Mesenchymal stem cell (in vitro differentiated cells and primary cell): ENCODE results near the gene BEGAIN.

Experiments
- DNase-seq: peaks from one replicate; pipeline ENCODE4 v3.0.0-alpha.2; 2013
- H2AFZ ChIP-seq: one replicate; pipeline ENCODE4 v1.6.1; 2013; ENCODE audit warnings: low read depth, mild to moderate bottlenecking, control low read depth, inconsistent platforms, low read length, moderate library complexity
- H2AK5ac ChIP-seq: 2 replicates; pipeline ENCODE4 v1.6.1; 2013; ENCODE audit warnings: low read length, moderate library complexity, mild to moderate bottlenecking, inconsistent platforms; ENCODE audit not compliant: severe bottlenecking
- H2BK120ac ChIP-seq: one replicate; pipeline ENCODE4 v1.6.1; 2013; ENCODE audit warnings: low read depth, mild to moderate bottlenecking, inconsistent platforms, low read length, moderate library complexity
- H2BK12ac ChIP-seq, 2 experiments: one replicate each; pipeline ENCODE4 v1.6.1; 2013; ENCODE audit warnings: inconsistent platforms in 2 of 2, low read length in 2 of 2, mild to moderate bottlenecking in 2 of 2, moderate library complexity in 2 of 2, control low read depth in 1 of 2
- H2BK15ac ChIP-seq: one replicate; pipeline ENCODE4 v1.6.1; 2013; ENCODE audit warnings: mild to moderate bottlenecking, low read depth, inconsistent platforms; ENCODE audit not compliant: poor library complexity, severe bottlenecking
- H2BK5ac ChIP-seq: 2 replicates; pipeline ENCODE4 v1.6.1; 2013; ENCODE audit warnings: low read depth, mild to moderate bottlenecking, low read length, control low read depth, inconsistent platforms; ENCODE audit not compliant: poor library complexity, severe bottlenecking
- H3K14ac ChIP-seq, 2 experiments: one replicate each; pipeline ENCODE4 v1.6.1; 2013; ENCODE audit warnings: inconsistent platforms in 2 of 2, low read length in 2 of 2, control low read depth in 1 of 2, mild to moderate bottlenecking in 1 of 2, moderate library complexity in 1 of 2
- H3K18ac ChIP-seq, 2 experiments: one replicate each; pipeline ENCODE4 v1.6.1; 2013; ENCODE audit warnings: inconsistent platforms in 2 of 2, low read length in 2 of 2, control low read depth in 1 of 2, low read depth in 1 of 2, mild to moderate bottlenecking in 1 of 2
- H3K23ac ChIP-seq, 2 experiments: one replicate each; pipeline ENCODE4 v1.6.1; 2013; ENCODE audit warnings: inconsistent platforms in 2 of 2, low read length in 2 of 2, mild to moderate bottlenecking in 2 of 2, moderate library complexity in 2 of 2, control low read depth in 1 of 2
- H3K27ac ChIP-seq: 2 replicates; pipeline ENCODE4 v1.5.1; 2013; ENCODE audit warnings: mild to moderate bottlenecking, moderate library complexity, low read length, control low read depth, inconsistent platforms; ENCODE audit not compliant: poor library complexity, severe bottlenecking
- H3K27me3 ChIP-seq, 2 experiments: 2 replicates each; pipeline versions ENCODE4 v1.6.1 to v1.7.0; 2013; ENCODE audit warnings: low read length in 2 of 2, mild to moderate bottlenecking in 2 of 2, moderate library complexity in 2 of 2, control low read depth in 1 of 2, inconsistent platforms in 1 of 2; ENCODE audit not compliant: control insufficient read depth in 1 of 2, insufficient read depth in 1 of 2
- H3K36me3 ChIP-seq, 2 experiments: 2 replicates each; pipeline versions ENCODE4 v1.6.1 to v1.7.0; 2013; ENCODE audit warnings: low read length in 2 of 2, control low read depth in 1 of 2, inconsistent platforms in 1 of 2, low read depth in 1 of 2, mild to moderate bottlenecking in 1 of 2; ENCODE audit not compliant: insufficient read depth in 2 of 2, control insufficient read depth in 1 of 2
- H3K4ac ChIP-seq, 2 experiments: one replicate each; pipeline ENCODE4 v1.6.1; 2013; ENCODE audit warnings: inconsistent platforms in 2 of 2, low read length in 2 of 2, mild to moderate bottlenecking in 2 of 2, moderate library complexity in 2 of 2, control low read depth in 1 of 2, low read depth in 1 of 2
- H3K4me1 ChIP-seq: 2 replicates; pipeline ENCODE4 v1.6.1; 2013; ENCODE audit warnings: low read depth, low read length, control low read depth; ENCODE audit not compliant: control insufficient read depth, insufficient read depth
- H3K4me2 ChIP-seq: 2 replicates; pipeline ENCODE4 v1.6.1; 2013; ENCODE audit warnings: low read length, mild to moderate bottlenecking, inconsistent platforms; ENCODE audit not compliant: poor library complexity, severe bottlenecking
- H3K4me3 ChIP-seq, 2 experiments: 2 replicates each; pipeline versions ENCODE4 v1.5.1 to v1.7.0; 2013; ENCODE audit warnings: low read length in 2 of 2, mild to moderate bottlenecking in 2 of 2, control low read depth in 1 of 2, low read depth in 1 of 2; ENCODE audit not compliant: insufficient read depth in 1 of 2
- H3K79me1 ChIP-seq: replicated peaks from 2 replicates; pipeline ENCODE4 v1.6.1; 2013; ENCODE audit warnings: mild to moderate bottlenecking, control low read depth, low read length, inconsistent platforms; ENCODE audit not compliant: poor library complexity, severe bottlenecking
- H3K9ac ChIP-seq: 2 replicates; pipeline ENCODE4 v1.7.0; 2013; ENCODE audit warnings: mild to moderate bottlenecking, low read length, moderate library complexity
- H3K9me3 ChIP-seq: 2 replicates; pipeline ENCODE4 v1.7.0; 2013; ENCODE audit warnings: mild to moderate bottlenecking, low read length; ENCODE audit not compliant: control insufficient read depth
- H4K8ac ChIP-seq: one replicate; pipeline ENCODE4 v1.6.1; 2013; ENCODE audit warnings: inconsistent platforms, mild to moderate bottlenecking, low read length, moderate library complexity
- H4K91ac ChIP-seq: one replicate; pipeline ENCODE4 v1.6.1; 2013; ENCODE audit warnings: mild to moderate bottlenecking, low read length, inconsistent platforms
- WGBS: methylation state at CpG from one replicate; pipeline ENCODE4 v1.1.7; 2013; ENCODE audit warnings: mixed read lengths; 5-methylcytosine and 5-hydroxymethylcytosine counted together

The BEGAIN gene

GRCh38 chr14:100546051-100546443 is 41.2 kb downstream of the BEGAIN start:
- Histone ChIP-seq H2AFZ (peak overlapping the region; percentile 10), H4K91ac (no peak overlapping the region), H3K23ac (no peak overlapping the region), H4K8ac (peak overlapping the region; percentile 19), H2AK5ac (no peak overlapping the region), H3K14ac (no peak overlapping the region), H2BK5ac (no peak overlapping the region), H3K18ac (no peak overlapping the region), H3K4ac (no peak overlapping the region), H3K27ac (no peak overlapping the region), H3K9ac (no peak overlapping the region), H2BK120ac (no peak overlapping the region), H3K9me3 (no peaks in the 10 kb centered on the region), H3K27me3 (peaks cover 0 to 36% of the 10 kb centered on the region in 2 experiments), H3K79me1 (peaks cover 6% of the 10 kb centered on the region), H3K4me2 (peak overlapping the region; percentile 23), H3K4me1 (peaks cover 27% of the 10 kb centered on the region), H2BK15ac (no peak overlapping the region), H3K36me3 (peaks cover 0 to 56% of the 10 kb centered on the region in 2 experiments), H3K4me3 (peak overlapping the region in 1 of 2 experiments; percentile 49), H2BK12ac (no peak overlapping the region)
- no peak for DNase-seq
- WGBS: 77% methylated on average over 5 of the region's 28 CpGs

GRCh38 chr14:100545359-100545758 is 41.9 kb downstream of the BEGAIN start:
- Histone ChIP-seq H2BK5ac (no peak overlapping the region), H3K9me3 (no peaks in the 10 kb centered on the region), H3K27me3 (peaks cover 0 to 30% of the 10 kb centered on the region in 2 experiments), H3K27ac (no peak overlapping the region), H3K36me3 (peaks cover 0 to 55% of the 10 kb centered on the region in 2 experiments), H3K9ac (no peak overlapping the region), H2AK5ac (no peak overlapping the region), H3K18ac (no peak overlapping the region), H2BK15ac (no peak overlapping the region), H3K23ac (no peak overlapping the region), H3K4ac (no peak overlapping the region), H4K91ac (no peak overlapping the region), H2AFZ (no peak overlapping the region), H3K4me1 (peaks cover 27% of the 10 kb centered on the region), H3K14ac (no peak overlapping the region), H3K4me2 (no peak overlapping the region), H3K4me3 (no peak overlapping the region), H4K8ac (no peak overlapping the region), H3K79me1 (peaks cover 3% of the 10 kb centered on the region), H2BK12ac (no peak overlapping the region), H2BK120ac (no peak overlapping the region)
- 83% methylated on average over 3 of the region's 5 CpGs for WGBS
- no peak for DNase-seq

GRCh38 chr14:100544506-100545141 is 42.6 kb downstream of the BEGAIN start:
- whole genome bisulfite sequencing: 94% methylated on average over 13 of the region's 15 CpGs
- Histone ChIP-seq H2BK120ac (no peak overlapping the region), H3K4me1 (peaks cover 27% of the 10 kb centered on the region)

GRCh38 chr14:100543471-100544455 is 43.5 kb downstream of the BEGAIN start:
- Histone ChIP-seq H3K9ac (no peak overlapping the region), H3K4ac (no peak overlapping the region), H2AK5ac (no peak overlapping the region), H2AFZ (peak overlapping the region; percentile 5), H3K4me3 (no peak overlapping the region), H2BK15ac (no peak overlapping the region), H3K23ac (no peak overlapping the region), H3K14ac (no peak overlapping the region), H3K27me3 (peaks cover 0 to 16% of the 10 kb centered on the region in 2 experiments), H2BK5ac (no peak overlapping the region), H3K9me3 (no peaks in the 10 kb centered on the region), H2BK12ac (no peak overlapping the region), H3K27ac (no peak overlapping the region), H3K4me1 (peaks cover 25% of the 10 kb centered on the region), H4K91ac (no peak overlapping the region), H3K79me1 (peaks cover 3% of the 10 kb centered on the region), H2BK120ac (no peak overlapping the region), H3K18ac (no peak overlapping the region), H3K36me3 (peaks cover 0 to 62% of the 10 kb centered on the region in 2 experiments), H3K4me2 (no peak overlapping the region), H4K8ac (no peak overlapping the region)
- DNase-seq: no peak
- WGBS: 91% methylated on average over 19 of the region's 19 CpGs

More at GRCh38 chr14:100544506-100545141, 42.6 kb downstream of the BEGAIN start:
- Histone ChIP-seq H3K18ac (no peak overlapping the region), H3K27ac (no peak overlapping the region), H3K4me2 (no peak overlapping the region), H3K23ac (no peak overlapping the region), H3K36me3 (peaks cover 0 to 55% of the 10 kb centered on the region in 2 experiments), H3K4ac (no peak overlapping the region), H3K14ac (no peak overlapping the region), H3K9me3 (no peaks in the 10 kb centered on the region), H2AK5ac (no peak overlapping the region), H3K4me3 (no peak overlapping the region), H3K79me1 (peaks cover 3% of the 10 kb centered on the region), H2BK12ac (no peak overlapping the region), H3K9ac (no peak overlapping the region), H4K91ac (no peak overlapping the region), H3K27me3 (peaks cover 0 to 23% of the 10 kb centered on the region in 2 experiments), H4K8ac (no peak overlapping the region), H2AFZ (no peak overlapping the region), H2BK5ac (no peak overlapping the region), H2BK15ac (no peak overlapping the region)
- DNase-seq: no peak
